HG03095 (cell line): ENCODE results near the gene BCL7A.
"Not testable (repeated sequence)": the region's sequence is repeated elsewhere in the genome, so short reads cannot be mapped to it uniquely, and the experiment has no call there.

Experiments used
- ATAC-seq: cut with Tn5 transposase; IDR thresholded peaks from one replicate; pipeline ENCODE4 v1.9.1; 2021; ENCODE audit warnings: moderate library complexity; ENCODE audit not compliant: unreplicated experiment

BCL7A gene

DNA sequence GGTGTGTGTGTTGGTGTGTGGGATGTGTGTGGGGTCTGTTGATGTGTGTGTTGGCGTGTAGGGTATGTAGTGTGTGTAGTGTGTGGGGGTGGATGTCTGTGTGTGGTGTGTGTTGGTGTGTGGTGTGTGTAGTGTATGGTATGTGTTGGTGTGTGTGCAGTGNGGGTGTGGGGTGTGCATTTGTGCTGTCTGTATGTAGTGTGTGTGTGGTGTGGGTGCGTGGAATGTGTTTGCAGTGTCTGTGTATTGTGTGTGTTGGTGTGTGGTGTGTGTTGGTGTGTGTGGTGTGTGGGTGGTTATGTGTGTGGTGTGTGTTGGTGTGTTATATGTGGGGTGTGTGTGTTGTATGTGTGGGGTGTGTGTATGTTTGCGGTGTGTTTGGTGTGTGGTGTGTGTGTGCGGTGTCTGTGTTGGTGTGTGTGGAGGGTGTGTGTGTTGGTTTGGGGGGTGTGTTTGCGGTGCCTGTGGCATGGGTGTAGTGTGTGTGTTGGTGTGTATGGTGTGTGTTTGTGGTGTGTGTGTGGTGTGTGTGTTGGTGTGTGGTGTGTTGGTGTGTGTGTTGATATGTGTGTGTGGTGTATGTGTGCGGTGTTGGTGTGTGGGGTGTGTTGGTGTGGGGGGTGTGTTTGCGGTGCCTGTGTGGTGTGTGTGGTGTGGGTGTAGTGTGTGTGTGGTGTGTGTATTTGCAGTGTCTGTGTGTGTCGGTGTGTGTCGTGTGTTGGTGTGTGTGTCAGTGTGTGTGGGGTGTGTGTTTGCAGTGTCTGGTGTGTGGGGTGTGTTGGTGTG, 71.6 kb downstream of the BCL7A start:
- no peak for ATAC-seq

DNA sequence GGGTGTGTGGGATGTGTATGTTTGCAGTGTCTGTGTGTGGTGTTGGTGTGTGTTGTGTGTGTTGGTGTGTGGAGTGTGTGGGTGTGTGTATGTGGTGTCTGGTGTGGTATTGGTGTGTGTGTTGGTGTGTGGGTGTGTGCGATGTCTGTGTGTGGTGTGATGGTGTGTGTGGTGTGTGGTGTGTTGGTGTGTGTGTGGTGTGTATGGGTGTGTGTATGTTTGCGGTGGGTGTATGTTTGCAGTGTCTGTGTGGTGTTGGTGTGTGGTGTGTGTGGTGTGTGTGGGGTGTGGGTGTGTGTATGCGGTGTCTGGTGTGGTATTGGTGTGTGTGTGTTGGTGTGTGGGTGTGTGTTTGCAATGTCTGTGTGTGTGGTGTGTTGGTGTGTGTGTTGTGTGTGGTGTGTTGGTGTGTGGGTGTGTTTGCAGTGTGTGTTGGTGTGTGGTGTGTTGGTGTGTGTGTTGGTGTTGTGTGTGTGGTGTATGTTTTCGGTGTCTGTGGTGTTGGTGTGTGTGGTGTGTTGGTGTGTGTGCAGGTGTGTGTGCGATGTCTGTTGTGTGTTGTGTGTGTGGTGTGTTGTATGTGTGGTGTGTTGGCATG, 72.6 kb downstream of the BCL7A start:
- no peak for ATAC-seq

DNA sequence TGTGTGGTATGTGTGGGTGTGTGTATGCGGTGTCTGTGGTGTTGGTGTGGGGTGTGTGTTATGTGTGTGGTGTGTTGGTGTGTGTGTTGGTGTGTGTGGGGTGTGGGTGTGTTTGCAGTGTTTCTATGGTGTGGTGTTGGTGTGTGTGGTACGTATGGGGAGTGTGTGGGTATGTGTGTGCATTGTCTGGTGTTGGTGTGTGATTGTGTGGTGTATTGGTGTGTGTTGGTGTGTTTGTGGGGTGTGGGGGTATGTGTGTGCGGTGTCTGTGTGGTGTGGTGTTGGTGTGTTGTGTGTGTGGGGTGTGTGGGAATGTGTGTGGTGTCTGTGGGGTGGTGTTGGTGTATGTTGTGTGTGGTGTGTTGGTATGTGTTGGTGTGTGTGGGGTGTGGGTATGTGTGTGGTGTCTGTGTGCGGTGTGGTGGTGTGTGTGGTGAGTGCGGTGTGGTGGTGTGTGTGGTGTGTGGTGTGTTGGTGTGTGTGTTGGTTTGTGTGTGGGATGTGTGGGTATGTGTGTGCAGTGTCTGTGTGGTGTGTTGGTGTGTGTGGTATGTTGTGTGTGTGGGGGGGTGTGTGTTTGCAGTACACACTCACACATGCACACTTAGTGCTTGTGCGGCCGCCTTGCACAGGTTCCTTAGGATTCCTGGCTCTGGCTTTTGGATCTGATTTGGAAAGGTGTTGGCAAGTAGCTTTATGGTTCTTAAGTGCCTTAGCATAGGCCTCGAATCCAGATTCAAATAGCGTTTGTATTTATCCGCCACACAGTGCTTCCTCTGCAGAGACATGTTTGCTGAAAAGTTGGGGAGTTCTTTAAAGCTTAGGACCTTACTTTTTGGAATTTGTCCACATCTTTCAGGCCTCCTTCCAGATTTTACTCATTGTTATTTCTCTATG, 73.3 kb downstream of the BCL7A start:
- no peak for ATAC-seq

DNA sequence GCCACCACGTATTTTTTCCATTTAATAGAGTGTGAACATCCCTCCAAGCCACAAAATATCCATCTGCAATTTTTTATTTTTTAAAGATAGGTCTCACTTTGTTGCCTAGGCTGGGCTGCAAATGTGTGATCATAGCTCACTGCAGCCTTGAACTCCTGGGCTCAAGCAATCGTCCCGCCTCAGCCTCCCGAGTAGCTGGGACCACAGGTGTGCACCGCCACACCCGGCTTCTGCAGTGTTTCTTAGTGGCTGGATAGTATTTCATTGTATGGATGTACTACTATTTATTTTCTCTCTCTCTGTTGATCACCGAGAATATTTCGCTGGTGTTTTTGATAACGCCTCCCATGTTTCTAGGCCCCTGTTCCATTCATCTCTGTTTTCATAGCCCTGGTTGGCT, 74.3 kb downstream of the BCL7A start:
- no peak for ATAC-seq

DNA sequence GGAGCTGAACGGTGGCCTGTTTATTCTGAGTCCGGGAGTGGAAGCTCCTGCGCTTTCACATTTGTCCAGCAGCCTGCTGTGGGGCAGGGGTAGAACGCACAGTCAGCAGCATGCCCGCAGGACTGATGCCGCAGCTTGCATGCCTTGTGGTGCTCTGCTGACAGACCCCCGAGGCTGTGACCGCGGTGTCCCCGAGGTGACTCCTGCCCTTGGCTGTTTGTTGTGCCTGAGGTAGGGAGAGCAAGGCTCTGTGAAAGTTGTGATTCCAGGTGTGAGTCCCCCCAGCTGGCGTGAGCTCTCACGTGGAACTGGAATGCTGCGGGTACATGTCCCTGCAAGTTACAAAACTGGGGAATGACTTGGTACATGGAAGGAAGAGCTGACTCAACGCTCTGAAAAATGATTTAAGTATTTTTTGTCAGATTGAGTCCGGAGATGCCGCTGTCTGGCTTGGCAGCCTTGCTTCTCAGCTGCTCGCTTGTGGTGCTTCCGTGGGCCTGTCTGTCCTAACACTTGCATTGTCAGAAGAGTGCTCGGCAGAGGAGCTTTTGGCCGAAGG, 75.0 kb downstream of the BCL7A start:
- ATAC-seq, result no peak

DNA sequence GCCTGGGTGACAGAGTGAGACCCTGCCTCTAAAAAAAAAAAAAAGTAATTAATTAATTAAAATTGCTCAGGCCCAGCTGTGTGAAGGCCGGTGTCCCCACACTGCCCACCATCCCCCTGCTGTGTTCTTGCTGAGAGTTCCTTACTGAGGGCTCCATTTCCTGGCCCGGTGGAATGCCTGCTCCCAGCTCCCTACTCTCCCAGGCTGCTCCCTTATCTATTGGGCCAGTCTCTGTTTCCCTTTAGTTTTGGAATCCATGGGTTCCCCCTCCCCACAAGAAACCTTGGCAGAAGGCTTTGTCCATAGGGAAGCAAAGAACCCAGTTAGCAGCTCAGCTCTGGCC, 75.9 kb downstream of the BCL7A start:
- no peak for ATAC-seq

DNA sequence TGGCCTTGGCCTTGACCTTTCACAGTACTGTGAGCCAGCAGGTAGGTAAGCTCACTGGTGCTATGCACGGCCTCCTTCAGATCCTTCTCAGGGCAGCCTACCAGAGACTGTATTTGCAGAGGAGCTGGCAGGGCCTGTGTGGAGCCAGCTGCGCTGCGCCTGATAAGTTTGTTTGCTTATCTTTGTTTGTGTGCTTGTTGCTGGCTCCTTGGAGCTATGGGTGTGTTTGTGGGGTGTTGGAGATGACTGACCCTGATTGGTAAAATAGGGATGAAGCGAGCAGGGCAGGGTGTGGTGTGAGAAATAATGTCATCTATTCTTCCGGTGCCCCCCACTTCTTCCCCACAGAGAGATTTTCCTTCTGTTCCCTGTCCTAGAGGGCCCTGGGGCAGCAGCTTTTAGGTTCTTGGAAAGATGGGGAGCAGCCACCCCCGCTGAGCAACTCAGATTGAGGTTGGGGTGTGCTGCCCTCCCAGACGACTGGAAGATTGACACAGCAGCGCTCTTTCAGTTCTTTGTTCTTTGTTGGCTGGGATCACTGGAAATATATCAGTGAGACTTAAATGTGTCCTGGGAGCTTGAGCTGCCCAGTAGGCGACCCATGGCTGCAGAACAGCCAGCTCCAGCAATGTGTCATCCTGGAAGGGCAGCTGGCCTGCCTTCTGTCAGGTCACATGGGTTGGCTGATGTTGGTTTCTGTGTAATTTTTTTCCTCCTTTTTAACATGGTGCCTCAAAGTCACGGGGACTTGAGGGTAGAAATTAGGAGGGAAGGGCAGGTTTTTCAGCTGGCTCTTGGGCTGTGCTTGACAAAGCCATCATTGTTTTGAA, 76.5 kb downstream of the BCL7A start:
- no peak for ATAC-seq

DNA sequence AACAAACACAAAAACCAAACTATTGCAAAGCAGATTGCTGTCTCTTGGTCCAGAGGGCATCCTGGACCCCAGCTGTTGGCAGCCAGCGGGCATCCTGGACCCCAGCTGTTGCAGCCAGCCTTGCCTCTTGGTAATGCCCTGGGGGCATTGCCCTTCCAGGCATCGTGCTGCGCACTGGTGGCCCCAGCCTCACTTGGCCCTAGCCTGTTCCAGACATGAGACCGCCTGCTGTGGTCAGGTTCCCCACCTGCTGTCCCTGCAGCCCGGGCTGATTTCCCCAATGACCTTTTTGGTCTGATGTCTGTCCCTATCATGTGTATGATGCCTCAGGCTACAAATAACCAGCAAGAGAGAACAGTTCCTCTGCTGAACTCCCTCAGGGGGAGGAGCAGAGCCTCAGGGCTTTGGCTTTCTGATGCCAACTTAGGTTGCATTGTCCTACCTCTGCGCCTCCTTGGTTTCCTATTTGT, 77.6 kb downstream of the BCL7A start:
- ATAC-seq, result no peak

DNA sequence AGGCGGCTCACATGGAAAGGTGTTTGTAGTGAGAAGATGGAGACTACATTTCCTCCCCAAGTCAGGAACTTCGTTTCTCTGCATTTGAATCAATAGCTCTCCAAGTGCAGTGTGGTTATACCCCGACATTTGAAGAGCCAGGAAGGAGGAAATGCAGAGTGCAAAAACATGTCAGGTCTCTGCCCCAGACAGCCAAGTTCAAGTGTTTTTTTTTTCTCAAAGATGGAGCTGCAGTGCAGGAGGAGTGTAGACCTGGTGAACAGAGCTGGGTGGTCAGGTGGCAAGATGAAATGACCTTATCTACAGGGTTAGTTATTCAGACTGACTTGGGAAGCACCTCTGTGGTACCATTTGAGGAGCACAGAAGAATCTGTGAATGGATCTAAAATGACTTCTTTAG, 78.2 kb downstream of the BCL7A start:
- ATAC-seq, result no peak

DNA sequence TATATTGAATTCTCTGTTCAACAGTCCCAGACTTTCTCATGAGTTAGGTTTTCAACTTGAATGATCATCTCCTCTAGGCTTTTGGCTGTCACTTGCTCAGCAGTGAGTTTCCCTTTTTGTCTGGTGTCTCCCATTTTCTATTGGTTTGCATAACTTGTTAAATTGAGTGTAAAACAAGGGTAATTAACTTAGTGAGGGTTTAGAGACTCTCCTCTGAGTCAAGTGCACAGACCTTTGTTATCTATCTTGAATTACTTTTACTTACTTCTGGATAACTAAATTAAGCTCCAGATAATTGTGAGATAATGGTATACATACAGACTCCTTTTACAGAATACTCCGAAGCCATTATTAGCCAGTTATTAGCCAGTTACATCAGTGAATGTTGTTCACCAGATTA, 78.9 kb downstream of the BCL7A start:
- no peak for ATAC-seq

DNA sequence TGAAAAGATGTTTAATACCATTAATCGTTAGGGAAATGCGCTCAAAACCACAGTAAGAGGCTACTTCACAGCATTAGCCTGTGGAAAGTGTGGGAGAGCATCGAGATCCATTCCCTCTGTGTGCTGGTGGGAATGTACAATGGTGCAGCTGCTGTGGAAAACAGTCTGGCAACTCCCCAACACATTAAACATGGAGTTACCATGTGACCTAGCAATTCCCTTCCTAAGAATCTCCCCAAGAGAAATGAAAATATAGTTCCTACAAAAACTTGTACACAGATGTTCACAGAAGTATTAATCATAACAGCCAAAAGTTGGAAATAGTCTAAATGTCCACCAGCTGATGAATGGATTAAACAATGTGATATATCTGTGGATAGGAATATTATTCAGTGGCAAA, 80.6 kb downstream of the BCL7A start:
- no peak for ATAC-seq

DNA sequence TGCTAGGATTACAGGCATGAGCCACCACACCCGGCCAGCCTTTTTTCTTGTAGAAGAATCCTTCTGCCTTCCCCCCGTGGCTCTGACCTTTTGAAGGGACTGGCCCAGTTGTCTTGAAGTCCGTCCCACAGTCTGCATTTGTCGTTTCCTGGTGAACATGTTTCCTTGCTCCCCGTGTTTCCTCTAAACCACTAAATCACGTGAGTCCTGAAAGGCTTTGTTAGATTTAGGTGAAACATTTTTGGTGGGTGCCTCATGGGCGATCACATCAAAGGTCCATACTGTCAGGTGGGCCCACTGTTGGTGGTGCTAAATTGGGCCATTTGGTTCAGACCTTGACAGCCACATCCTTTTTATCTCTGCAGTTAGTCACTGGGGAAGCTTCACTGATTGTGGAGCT, 83.2 kb downstream of the BCL7A start:
- no peak for ATAC-seq

DNA sequence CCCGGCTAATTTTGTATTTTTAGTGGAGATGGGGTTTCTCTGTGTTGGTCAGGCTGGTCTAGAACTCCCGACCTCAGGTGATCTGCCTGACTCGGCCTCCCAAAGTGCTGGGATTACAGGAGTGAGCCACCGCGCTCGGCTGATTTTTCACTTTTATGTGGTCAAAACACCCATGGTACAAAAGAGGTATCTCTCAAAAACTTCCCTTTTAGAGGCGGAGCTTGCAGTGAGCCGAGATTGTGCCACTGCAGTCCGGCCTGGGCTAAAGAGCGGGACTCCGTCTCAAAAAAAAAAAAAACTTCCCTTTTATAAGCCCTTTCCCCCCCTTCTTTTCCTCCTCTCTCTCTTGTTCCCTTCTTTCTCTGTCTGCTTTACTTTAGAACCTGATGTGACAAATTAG, 83.8 kb downstream of the BCL7A start:
- not testable (repeated sequence) for ATAC-seq

DNA sequence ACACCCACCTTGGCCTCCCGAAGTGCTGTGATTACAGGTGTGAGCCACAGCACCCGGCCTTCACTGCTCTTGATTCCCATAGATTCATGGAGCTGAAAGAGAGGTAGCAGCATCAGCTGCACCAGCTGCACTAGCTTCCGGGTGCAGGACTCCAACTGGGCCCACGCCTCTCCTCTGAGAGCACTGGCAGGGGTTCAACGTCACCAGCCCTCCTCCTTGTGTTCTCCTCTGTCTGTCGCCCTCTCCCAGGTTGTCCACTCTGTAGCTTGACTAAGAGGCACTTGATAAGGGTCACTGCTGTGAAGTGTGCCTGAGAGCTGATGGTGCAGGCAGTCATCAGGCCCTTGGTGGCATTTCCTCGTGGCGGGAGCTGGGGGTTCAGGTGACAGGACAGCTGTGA, 85.2 kb downstream of the BCL7A start:
- no peak for ATAC-seq

DNA sequence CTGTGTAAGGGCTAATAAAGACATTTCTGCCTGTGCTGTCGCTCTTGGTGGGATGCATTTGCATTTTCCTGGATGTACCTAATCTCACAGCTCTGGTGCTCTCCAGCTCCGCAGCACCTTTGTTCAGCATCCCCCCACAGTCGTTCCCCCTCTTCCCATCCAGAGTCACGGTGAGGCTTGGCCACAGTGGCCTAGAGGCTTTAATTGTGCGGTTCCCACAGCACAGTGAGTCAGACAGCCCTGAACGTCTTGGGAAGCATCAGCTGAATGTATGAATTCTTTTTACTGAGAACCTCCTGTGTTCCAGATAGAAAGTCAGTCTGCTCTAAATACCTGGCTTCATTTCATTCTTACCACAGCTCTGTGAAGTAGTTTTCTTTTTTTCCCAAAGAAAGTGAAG, 85.6 kb downstream of the BCL7A start:
- no peak for ATAC-seq

DNA sequence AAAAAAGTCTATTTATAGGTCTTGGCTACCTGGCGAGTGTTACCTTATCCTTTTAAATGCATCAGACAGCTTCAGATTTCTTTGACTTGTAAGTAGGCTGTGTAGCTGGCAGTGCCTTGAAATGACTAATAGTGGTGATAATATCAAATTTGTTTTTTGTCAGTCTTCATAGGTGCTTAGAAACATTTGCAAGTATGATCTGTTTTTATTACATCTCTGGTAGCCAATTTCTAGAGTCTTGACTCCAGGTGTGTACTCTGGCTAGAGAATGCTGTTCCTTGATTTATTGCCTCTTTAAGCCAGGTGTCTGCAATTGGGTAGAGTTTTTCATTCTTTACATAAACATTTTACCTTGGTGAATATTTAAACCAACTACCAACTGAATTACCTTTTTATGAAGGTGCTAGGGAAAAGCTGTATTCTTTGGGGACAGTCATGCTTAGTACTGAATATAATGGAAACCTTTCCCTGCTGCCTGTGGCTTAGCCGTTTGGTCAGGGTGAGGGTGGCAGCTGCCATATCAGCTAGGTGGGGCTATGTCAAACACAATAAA, 89.5 kb downstream of the BCL7A start:
- no peak for ATAC-seq
